RPMI7951 (cell line): ENCODE measurements around the gene PTGER3. TPM values are rescaled to one million over a fixed set of nuclear protein-coding genes. Genes with fewer than 3 reads are reported as not detected.
"Not testable (repeated sequence)": the region's sequence is repeated elsewhere in the genome, so short reads cannot be mapped to it uniquely, and the experiment has no call there.

Experiments
- DNase-seq: peaks from one replicate; pipeline ENCODE4 v3.0.0-alpha.2; 2012; ENCODE audit warnings: low read depth
- total RNA-seq: library from RNA; depleted of rRNA; stranded (reverse); fragments of >200 nt; shearing (Covaris generic); gene quantifications from 2 replicates; pipeline ENCODE4 v1.2.3, GENCODE V29; 2014; rRNA removed

The PTGER3 gene
- total RNA-seq, 1 experiment from 2014 or later: 0.12 TPM

DNA sequence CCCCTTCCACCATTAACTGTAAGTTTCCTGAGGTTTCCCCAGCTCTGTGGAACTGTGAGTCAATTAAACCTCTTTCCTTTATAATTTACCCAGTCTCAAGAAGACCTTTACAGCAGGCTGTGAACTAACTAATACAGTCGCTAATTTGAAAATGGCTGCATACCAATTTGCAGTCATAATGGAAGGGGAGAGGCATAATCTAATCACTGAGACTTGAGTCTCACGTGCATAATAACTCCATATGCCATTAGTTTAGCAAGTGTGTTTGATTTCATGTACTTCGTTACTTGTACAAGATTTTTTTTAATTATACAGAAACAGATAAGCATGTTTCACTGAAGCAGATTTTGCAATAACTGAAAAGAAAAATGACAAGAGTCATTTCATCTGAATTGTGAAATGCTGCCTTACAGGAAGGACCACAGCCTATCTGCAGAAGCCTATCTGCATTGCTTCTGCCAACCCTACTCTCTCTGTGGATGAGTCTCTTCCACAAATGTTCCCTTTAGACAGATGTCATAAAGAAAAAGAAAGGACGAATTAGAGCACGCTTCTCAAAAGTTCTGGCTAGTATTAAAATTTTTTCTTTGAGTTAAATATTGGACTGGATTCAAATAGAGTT, 99.1 kb downstream of the PTGER3 start:
- no peak for DNase-seq

DNA sequence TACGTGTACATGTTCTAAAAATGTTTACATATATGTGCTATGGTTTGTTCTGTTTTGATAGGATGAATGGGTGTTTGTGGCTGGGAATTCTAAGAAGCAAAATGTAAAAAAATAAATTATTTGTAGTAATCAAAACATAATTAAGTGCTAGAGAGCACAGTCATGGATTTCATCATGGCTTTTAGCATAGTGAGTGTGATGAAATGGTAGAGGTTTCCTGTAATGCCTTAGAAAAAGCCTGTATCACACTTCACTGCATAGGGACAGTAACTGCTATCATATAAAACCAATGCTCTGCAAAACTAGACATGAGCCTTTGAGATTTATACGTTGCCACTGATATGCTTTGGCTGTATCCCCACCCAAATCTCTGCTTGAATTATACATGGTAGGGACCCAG, 99.8 kb downstream of the PTGER3 start:
- DNase-seq: no peak

DNA sequence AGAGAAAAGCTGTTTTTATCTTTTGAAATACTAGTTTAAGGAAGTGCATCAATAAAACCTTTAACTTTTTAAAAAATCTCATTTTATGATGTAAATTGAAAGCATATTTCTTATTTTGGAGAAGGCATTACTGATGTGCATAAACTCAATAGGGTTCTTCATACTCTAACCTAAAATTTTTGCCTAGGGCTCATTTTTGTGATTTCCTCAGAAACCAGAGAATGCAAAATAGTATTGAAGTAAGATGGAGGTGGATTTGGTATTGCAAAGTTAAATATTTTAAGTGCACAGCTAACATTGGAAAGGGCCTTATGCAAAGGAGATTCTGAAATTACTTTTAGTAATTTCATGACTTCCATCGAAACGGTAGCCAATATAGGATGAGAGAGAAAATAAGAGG, 101.9 kb downstream of the PTGER3 start:
- no peak for DNase-seq

DNA sequence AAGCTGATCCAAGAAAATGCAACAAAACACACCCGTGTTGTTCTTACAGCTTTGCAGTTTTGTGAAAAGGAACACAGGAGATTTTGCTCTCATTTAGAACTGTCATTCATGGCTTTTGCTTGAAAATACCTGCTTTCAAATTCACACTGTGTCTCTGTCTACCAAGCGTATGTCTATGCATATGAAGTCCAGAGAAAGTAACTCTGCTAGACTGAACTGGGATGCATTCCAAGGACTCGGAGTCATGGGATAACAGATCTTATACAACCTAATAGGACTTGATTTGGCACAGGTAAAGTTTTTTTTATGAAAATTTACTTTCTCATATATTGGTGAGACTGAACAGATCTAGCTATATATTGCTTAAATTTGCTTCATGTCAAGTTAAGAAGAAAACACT, 102.4 kb downstream of the PTGER3 start:
- DNase-seq: no peak

DNA sequence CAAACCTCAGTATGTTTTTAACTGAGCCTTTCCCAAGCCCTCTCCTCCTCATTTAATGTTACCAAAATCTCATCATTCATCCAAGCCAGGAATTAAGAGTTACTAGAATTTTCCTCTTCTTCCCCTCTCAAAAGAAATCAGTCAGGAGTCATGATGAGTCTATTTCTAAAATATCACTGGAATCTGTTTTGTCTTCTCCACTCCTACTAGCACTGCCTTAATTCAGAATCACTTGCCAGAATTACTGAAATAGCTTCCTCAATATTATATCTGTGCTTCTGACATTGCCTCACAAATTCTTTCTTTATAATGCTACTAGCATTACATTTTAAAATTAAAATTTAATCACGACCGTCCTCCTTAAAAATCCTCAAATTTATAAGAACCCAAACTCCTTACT, 106.1 kb downstream of the PTGER3 start:
- DNase-seq: no peak

DNA sequence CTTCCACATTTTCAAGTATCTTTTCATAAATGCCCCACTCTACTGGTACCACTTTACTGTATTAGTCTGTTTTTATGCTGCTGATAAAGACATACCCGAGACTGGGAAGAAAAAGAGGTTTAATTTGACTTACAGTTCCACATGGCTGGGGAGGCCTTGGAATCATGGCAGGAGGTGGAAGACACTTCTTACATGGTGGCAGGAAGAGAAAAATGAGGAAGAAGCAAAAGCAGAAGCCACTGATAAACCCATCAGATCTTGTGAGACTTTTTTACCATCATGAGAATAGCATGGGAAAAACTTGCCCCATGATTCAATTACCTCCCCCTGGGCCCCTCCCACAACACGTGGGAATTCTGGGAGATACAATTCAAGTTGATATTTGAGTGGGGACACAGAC, 107.2 kb downstream of the PTGER3 start:
- DNase-seq: not testable (repeated sequence)

DNA sequence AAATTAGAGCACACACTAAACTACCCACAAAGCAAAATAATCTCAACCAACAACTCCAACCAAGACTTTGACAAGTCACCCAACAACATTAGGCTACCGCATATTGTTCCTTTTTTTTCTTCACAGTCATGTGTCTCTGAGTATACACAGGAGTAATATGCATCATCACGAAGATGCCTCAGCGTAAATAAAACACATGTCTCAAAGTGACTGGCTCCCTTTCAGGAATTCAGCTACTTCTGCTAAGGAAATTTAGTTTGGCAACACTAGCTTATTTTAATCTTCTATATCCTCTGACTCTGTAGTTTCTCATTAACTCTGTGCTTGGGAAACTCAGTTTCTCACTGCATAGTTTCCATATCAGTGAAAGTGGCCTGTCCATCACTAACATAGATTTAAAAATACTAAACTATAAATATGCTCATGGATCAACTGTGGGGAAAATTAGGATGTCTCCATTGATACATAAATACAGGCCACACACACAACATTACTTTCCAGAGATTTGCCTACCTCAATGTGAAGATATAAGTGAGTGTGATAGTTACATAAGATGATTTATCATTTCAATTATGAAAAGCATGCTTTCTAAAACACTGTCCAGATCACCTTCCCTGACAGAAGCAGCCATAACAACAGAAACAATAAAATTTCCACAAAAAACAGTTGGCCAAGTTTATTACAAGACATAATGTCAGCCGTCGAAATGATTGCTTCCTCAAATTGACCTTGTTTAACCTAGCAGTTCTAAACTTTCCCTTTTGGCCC, 113.2 kb downstream of the PTGER3 start:
- no peak for DNase-seq

DNA sequence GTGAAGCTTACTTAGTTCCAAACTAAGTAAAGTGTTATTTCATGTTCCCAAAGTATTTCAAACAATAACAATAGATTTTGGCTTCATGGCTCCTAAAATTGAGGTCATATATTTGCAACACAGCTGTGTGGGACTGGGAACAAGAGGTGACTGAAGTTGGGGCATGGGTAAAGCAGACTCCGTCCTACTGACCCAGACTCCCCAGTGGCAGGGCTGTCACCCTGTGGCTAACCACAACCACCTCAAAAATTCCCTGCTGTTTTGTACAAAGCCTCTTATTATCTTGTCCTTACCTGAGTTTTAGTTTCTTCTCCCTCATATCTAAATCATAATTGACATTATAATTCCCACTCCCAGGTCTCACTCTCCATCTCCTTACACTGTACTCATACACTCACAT, 117.6 kb downstream of the PTGER3 start:
- no peak for DNase-seq

DNA sequence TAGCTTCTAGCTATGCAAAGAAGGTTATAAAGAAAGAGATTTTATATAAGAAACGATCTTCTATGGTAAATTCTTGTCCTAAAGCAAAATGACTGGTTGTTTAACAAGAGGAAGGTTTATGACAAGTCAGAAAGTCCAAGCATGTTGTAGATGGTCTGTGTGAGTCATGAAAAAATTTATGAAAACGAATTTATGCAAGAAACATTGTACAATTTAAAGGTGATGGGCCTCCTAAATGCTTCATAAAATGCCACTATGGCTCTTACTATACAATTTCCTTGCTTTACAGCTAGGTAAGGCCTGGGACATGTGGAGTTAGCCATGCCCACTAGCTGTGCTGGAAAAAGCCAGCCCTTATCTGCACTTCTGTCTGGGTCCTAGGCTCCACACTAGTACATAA, 125.4 kb downstream of the PTGER3 start:
- no peak for DNase-seq

Other genes with a start within 250 kb of the PTGER3 start
- 25.4 and 35.7 TPM in 2 replicates for gene ZRANB2, start 33.2 kb upstream of the PTGER3 start, total RNA-seq